CD4-positive, alpha-beta T cell treated with Interleukin-15 for 4 hours (primary cell): ENCODE results near the gene DMD.
"Not testable (repeated sequence)": the region's sequence is repeated elsewhere in the genome, so short reads cannot be mapped to it uniquely, and the experiment has no call there.

Experiments used
- DNase-seq: peaks from one replicate; pipeline ENCODE4 v3.0.0-alpha.2; 2020; ENCODE audit warnings: low spot score

The DMD gene

DNA sequence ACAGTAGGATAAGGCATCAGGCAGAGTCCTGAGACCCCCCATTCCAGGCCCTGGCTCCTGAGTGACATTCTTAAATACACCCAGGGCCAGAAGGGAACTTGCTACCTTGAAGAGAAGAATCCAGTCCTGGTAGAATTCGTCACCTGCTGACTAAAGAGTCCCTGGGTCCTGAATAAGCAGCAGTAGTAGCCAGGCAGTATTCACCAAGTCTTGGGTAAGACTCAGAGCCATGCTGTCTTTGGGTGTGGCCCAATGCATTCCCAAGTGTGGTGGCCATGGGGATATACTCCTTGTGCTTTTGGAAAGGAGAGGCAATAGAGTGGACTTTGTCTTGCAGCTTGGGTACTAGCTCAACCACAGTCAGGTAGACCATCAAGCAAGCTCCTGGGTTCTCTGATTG, 359.1 kb downstream of the DMD start:
- no peak for DNase-seq

DNA sequence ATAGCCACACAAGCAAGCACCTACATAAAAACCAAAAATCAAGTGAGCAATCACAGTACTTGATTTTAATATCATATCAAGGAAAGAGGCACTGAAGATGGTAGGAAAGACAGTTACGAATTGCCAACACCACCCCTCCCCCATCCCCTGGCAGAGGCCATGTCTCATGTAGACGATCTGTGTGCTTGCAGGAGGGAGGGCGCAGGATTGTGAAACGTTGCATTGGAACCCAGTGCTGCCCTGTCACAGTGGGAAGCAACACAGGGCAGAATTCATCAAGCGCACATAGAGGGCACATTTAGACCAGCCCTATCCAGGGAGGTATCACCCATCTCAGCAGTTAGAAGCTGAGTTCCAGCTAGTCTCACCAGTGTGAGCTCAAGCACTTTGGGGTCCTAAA, 359.8 kb downstream of the DMD start:
- no peak for DNase-seq

GRCh38 chrX:32847921-32848320, 363.4 kb downstream of the DMD start:
- no peak for DNase-seq

GRCh38 chrX:32842053-32842452, 369.3 kb downstream of the DMD start:
- DNase-seq = no peak

- no peak for DNase-seq
Measured at GRCh38 chrX:32839781-32840180, 371.6 kb downstream of the DMD start.

DNA sequence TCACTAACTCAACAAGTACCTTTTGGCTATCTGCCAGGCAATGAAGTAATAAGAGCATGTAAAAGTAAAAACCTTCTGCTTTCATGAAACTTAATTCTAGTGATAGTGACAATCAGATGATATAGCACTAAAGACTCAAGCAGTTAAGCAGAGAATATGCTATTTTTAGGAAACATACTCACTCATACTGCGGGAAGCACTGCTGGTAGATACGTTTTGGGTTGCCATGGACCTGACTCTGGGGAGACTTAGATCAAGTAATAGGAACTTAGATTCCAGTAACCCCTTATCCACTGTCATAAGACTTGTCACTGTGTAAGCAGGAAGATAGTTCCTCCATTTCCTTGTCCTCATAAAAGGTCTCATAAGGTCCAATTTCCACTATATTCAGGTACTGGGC, 386.3 kb downstream of the DMD start:
- DNase-seq = no peak

DNA sequence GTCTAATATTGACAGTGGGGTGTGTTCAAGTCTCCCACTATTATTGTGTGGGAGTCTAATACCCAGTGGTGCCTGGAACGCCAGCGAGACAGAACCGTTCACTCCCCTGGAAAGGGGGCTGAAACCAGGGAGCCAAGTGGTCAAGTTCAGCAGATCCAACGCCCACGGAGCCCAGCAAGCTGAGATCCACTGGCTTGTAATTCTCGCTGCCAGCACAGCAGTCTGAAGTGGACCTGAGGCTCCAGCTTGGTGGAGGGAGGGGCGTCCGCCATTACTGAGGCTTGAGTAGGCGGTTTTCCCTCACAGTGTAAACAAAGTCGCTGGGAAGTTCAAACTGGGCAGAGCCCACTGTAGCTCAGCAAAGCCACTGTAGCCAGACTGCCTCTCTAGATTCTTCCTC, 407.3 kb downstream of the DMD start:
- no peak for DNase-seq

GRCh38 chrX:32798990-32799389, 412.4 kb downstream of the DMD start:
- DNase-seq = no peak

GRCh38 chrX:32788936-32789335, 422.4 kb downstream of the DMD start:
- no peak for DNase-seq

DNA sequence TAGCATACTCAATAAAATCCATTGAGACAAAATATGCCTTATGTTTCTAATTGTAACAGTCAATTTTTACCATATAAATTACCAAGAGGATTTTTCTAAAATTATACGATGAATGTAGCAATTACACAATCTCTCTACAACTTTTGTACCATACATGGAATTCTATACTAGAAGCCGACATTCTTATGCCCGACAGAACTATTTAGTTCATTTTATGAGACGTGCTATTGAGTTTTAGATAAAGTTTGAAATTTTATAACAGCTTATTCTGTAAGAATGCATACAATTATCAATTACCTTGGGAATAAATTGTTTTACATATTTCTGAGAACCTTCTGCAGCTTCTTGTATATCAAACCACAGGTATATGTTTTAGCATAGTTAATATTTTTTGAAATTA, 431.2 kb downstream of the DMD start:
- DNase-seq = no peak

- no peak for DNase-seq
Measured at GRCh38 chrX:32778965-32779364, 432.4 kb downstream of the DMD start.

GRCh38 chrX:32774966-32775365, 436.4 kb downstream of the DMD start:
- no peak for DNase-seq

- DNase-seq = no peak
Measured at GRCh38 chrX:32749070-32749469, 462.3 kb downstream of the DMD start.

GRCh38 chrX:32745323-32745722, 466.0 kb downstream of the DMD start:
- no peak for DNase-seq

- no peak for DNase-seq
Measured at GRCh38 chrX:32744921-32745320, 466.4 kb downstream of the DMD start.

GRCh38 chrX:32741910-32742309, 469.4 kb downstream of the DMD start:
- no peak for DNase-seq

GRCh38 chrX:32708542-32708941, 502.8 kb downstream of the DMD start:
- DNase-seq = no peak

DNA sequence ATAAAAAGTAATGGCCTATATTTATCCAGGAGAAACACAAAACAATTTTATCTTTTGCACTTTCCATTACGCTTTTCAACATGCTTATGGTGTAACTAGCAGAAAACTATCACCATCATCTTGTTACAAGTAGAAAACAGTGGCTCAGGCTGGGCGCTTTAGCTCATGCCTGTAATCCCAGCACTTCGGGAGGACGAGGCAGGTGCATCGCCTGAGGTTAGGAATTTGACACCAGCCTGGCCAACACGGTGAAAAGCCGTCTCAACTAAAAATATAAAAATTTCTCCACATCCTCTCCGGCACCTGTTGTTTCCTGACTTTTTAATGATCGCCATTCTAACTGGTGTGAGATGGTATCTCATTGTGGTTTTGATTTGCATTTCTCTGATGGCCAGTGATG, 506.0 kb downstream of the DMD start:
- not testable (repeated sequence) for DNase-seq

DNA sequence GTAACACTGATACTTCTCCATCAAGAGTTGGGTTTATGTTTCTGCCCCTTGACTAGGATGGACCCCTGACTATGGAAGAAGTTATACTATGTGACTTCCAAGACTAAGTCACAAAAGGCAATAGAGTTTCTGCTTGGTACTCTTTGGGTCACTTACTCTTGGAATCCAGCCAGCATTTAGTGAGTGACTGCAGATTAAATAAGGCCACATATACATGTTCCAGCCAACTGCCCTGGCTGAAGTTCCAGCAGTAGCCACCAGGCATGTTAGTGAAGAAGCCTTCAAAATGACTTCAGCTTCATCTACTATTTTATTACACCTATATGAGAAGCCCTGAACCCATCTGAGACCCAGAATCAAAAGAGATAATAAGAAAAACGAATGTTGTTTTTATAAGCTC, 524.0 kb downstream of the DMD start:
- no peak for DNase-seq

- DNase-seq = no peak
Measured at GRCh38 chrX:32678487-32678886, 532.9 kb downstream of the DMD start.

DNA sequence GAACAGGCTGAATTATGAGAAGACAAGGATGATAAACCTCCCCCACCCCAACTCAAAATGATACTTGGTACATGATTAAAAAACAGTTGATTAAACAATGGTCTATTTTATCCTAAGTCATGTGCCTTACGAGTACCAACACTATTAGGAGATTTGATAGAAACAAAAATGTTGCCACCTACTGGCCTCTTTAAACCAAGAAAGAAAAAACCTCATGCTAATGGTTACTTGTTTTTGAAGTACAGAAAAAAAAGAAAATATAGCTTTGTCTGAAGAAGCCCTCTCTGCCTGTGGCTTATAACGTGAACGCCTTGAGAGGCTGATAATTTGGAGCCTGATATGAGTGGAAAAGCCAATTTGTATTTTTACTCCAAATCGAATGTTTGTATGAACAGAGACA, 538.2 kb downstream of the DMD start:
- no peak for DNase-seq

GRCh38 chrX:32662516-32662915, 548.8 kb downstream of the DMD start:
- no peak for DNase-seq

GRCh38 chrX:32644476-32645245, 566.7 kb downstream of the DMD start:
- DNase-seq = no peak

DNA sequence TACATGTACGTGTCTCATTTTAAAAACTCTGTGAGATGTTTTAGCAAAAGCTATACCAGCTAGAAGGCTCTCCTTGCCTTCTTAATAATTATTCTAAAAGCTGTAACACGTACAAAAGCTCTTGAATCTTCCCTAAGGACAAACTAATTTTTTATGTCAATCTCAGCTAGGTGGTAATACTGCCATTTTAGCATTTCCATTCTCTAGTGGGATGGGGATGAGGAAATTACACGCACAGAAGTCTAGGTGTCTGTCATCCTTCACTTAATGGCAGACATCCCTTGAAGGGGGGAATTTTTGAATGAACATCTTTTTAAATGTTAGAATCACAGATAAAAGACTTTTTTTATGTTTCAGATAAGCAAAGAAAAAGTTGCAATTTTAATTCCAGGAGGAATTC, 569.1 kb downstream of the DMD start:
- DNase-seq = no peak

DNA sequence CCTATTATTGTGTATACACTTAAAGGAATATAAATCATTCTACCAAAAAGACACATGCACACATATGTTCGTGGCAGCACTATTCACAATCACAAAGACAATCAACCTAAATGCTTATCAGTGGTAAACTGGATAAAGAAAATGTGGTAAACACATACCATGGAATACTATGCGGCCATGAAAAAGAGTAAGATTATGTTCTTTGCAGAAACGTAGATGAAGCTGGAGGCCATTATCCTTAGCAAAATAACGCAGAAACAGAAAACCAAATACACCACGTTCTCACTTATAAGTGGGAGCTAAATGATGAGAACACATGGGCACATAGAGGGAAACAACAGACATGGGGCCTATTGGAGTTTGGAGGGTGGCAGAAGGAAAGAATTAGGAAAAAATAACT, 593.2 kb downstream of the DMD start:
- no peak for DNase-seq
